Fibroblast of peridontal ligament (primary cell): ENCODE measurements around the gene NOPCHAP1.
"Not testable (repeated sequence)": the region's sequence is repeated elsewhere in the genome, so short reads cannot be mapped to it uniquely, and the experiment has no call there.

Experiments
- DNase-seq: peaks from one replicate; pipeline ENCODE4 v3.0.0-alpha.2; 2010; ENCODE audit errors: extremely low read depth

Gene NOPCHAP1

GRCh38 chr12:104964856-104965205 lies 21.3 kb upstream of the NOPCHAP1 start:
- no peak for DNase-seq

DNA sequence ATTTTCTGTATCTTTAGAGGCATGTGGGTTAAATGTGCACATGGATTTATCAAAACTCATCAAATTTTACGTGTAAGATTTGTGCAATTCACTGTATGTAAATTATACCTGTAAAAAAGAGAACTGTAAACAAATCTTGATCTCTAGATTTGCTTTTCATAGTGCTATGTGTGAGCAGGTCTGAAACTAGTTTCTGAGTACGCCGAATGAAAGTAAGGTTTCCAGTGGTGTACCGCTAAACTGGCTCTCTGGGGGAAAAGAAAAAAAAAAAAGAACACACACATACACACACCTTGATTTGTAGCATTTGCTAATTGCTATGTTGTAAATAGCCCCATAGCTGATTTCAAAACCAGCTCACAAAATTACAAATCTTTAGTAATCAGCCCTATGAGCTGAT lies 19.4 kb upstream of the NOPCHAP1 start:
- DNase-seq, result no peak

DNA sequence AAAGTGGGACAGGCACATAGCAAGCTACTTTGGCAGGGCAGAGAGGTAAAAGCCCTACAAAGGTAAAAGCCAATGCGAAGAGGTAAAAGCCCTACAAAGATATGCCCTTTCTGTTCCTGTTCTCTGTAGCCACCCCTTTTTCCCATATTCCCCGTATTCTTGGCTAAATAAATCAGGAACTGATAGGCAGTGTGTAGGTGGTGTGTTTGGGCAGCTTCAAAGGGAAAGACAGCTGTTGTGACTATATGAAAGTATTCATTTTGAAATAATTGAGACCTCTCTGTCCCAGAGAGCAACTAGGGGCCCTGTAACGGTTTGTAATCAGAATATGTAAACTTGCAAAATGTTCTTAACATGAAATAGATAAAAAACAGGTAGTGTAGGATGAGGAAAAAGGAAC lies 16.8 kb upstream of the NOPCHAP1 start:
- no peak for DNase-seq

DNA sequence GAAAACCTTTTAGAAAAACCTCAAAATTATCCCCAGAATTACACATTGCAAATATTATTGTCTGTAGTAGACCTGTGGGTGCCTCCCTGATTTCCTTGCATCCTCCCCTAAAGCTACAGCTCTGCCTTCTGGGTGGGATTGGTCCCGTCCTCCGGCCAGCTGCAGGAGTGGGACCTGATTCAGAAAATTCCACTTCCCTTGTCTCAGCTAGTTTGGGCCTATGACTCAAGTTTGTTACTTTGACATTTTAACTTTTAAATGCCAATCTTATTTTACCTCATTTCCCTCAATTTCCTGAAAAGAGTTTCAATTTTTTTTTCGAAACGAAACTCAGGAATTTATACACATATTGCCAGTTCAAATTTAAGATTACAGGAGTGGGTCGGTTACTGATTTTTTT lies 14.8 kb upstream of the NOPCHAP1 start:
- DNase-seq, result no peak

DNA sequence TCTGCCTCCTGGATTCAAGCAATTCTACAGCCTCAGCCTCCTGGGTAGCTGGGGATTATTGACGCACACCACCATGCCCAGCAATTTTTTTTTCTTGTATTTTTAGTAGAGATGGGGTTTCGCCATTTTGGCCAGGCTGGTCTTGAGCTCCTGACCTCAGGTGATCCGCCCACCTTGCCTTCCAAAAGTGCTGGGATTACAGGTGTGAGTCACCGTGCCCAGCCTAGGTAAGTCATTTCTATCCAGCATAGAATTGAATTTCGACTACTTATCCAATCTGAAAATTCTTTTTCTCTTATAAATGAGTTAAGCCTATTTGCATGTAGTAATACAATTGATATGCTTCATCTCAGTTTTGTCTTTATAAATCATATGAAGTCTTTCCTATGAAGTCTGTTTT lies 12.9 kb upstream of the NOPCHAP1 start:
- DNase-seq, result no peak

DNA sequence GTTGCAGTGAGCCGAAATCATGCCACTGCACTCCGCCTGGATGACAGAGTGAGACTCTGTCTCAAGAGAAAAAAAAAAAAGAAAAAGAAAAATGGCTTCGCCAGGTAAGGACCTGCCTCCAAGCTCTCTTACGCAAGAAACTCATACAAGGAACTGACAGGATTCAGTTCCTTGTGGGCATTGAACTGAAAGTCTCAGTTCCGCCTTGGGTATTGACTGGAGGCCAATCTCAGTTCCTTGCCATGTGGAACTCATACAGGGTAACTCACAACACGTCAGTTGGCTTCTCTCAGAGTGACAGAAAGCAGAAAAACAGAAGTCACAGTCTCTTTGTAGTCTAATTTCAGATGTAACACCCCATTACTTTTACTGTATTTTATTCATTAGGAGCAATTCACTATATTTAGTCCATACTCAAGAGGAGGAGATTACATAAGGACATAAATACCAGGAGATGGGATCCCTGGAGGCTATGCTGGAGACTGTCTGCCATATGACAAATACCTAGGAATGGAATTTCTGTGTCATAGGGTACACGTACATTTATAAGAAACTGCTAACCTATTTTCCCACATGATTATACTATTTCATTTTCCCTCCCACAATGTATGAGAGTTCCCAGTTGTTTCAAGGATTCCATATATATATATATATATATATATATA lies 11.4 kb upstream of the NOPCHAP1 start:
- DNase-seq, result no peak

GRCh38 chr12:104975587-104976343 lies 10.4 kb upstream of the NOPCHAP1 start:
- peak; percentile 72 for DNase-seq

GRCh38 chr12:104976703-104977102 lies 9.4 kb upstream of the NOPCHAP1 start:
- DNase-seq, result no peak

DNA sequence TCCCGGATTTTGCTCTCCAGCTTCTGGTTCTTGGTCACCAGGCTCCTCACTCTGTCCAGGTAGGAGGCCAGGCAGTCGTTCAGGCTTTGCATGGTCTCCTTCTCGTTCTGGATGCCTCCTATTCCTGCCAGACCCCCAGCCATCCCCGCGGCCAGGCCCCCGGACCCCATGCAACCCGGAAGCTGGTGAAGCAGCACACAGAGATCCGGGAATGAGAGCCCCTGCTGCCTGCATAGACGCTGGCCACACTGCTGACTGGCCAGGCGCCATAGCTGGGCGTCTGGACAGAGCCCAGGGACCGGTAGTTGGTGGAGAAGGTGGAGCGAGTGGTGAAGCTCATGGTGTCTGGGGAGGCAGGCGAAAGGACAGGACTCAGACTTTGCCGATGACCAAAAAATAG lies 8.4 kb upstream of the NOPCHAP1 start:
- not testable (repeated sequence) for DNase-seq

DNA sequence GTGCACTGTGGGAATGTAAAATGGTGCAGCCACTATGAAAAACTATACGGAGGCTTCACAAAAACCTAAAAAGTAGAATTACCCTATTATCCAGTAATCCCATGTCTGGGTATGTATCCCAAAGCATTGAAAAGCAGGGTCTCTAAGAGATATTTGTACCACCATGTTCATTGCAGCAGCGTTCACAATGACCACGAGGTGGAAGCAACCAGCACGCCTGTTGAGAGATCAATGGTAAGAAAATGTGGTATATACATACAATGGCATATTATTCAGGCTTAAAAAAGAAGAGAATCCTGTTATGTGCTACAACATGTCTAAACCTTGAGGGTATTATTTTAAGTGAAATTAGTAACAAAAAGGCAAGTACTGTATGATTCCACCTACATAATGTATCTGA lies 910 bp upstream of the NOPCHAP1 start:
- no peak for DNase-seq

GRCh38 chr12:104990950-104991349 lies 4.8 kb downstream of the NOPCHAP1 start:
- DNase-seq, result no peak

DNA sequence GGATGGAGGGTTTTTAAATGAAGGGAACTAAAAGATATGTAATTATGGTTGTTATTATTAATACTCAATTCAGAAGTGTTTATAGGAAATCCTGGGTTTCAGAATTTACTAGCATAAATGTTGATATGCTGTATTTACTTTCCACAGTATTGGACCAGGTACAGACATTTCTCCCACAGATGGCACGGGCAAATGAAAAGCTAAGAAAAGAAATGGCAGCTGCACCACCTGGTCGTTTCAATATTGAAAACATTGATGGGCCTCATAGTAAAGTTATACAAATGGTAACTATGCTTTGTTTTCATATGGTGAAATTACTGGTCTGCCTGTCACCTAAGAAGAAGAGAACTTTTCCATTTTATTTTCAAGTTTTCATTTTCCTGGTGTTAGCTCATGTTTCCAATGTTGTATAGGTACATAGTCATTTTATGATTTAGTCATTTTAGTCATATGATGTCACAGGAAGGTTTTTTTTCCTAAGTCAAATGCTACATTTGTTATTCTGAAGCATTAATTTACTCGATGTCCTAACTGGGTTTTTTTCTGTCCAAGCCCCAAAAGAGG lies 5.5 kb downstream of the NOPCHAP1 start:
- no peak for DNase-seq

DNA sequence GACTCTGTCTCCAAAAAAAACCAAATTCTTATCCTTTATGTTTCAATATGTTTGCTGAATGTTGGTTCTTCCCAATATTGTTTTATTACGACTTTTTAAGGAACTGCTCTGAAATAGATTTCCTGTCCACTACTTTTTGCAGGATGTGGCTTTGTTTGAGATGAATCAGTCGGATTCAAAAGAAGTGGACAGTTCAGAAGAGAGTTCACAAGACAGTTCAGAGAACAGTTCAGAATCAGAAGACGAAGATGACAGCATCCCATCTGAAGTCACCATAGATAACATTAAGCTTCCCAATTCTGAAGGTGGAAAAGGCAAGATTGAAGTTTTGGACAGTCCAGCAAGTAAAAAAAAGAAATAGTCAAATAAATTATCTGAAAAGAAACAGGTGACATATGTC lies 8.2 kb downstream of the NOPCHAP1 start:
- no peak for DNase-seq

DNA sequence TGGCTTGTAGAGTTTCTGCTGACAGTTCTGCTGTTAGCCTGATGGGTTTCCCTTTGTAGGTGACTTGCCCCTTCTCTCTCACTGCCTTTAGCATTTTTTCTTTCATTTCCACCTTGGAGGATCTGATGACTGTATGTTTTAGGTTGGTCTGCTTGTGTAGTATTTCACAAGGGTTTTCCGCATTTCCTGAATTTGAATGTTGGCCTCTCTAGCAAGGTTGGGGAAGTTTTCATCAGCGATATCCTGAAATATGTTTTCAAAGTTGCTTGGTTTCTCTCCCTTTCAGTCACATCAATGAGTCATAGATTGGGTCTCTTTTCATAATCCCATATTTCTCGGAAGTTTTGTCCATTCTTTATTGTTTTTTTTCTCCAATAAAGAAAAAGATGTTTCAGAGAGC lies 11.4 kb downstream of the NOPCHAP1 start:
- DNase-seq, result no peak

DNA sequence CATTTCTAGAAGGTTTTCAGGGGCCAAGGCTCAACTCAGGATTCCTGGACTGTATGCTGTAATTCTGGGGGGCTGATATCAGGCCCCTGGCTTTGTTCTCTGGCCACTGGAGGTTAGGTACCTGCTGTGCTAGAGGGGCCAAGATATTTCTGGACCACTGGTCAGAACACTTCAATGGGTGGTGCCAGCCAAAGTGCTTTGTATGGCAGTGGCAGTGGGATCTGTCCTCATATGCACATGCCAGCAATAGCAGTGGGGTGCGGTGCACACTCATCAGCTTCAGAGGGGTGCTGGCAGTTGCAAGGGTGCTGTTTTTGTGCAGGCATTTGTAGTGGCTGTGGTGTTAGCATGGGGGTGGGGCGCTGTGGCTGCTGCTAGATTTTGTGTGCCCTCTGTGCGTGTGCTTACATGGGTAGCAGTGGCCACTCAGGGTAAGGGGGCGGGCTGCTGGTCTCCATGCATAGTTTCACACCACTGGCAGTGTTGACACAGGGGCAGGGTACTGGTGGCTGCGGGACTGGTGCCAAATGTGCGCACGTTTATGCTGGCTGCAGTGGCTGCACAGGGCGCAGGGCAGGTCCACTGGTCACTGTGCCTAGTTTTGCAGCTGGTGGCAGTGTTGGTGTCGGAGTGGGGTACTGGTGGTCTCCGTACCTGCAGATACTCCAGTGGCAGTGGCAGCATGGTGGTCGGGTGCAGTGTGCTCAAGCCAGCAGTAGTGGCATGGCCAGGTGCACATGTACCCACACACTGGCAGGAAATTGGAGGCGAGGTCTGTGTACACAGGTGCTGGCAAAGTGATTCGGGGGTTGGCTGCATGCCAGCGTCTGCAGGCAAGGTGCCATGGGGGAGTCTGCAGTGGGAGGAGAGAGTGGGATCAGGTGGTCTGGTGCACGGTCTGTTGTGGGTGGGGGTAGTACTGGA lies 12.6 kb downstream of the NOPCHAP1 start:
- DNase-seq, result no peak

DNA sequence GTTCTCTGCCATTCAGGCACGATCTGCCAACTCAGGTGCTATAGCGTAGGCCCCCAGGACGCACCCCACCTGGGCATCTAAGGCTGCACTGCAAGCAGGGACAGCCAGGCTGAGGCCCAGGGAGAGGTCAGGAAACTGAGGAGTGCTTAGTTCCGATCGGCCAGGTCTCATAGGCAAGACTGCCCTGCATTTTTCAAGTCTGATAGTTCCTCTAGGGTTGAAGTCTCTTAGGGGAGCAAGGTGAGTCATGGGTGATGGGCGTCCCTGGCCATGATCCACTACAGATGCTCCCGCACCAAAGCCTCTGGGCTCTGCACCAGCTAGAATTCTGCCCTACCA lies 13.2 kb downstream of the NOPCHAP1 start:
- DNase-seq, result no peak

- no peak for DNase-seq
These were observed 15.4 kb downstream of the NOPCHAP1 start for GRCh38 chr12:105001476-105001875.

DNA sequence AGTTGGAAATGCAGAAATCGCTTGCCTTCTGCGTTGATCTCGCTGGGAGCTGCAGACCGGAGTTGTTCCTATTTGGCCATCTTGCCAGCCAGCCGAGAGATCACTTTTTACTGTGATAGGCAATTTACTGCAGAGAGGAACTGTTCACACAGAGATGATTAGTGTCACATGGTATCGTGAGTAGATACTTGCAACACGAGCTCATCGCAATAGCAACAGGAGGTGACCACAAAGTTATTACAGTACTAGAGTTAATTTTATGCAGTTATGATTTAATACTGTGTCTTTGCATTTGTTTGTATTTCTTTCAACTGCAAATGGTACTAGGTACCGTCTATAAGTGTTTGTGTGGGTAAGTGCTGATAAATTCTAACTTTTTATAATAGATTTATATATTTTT lies 27.8 kb downstream of the NOPCHAP1 start:
- no peak for DNase-seq

- no peak for DNase-seq
These were observed 28.5 kb downstream of the NOPCHAP1 start for GRCh38 chr12:105014603-105015002.

- DNase-seq, result no peak
These were observed 29.4 kb downstream of the NOPCHAP1 start for GRCh38 chr12:105015543-105015942.

GRCh38 chr12:105018012-105018411 lies 31.9 kb downstream of the NOPCHAP1 start:
- DNase-seq, result no peak

- DNase-seq, result no peak
These were observed 32.7 kb downstream of the NOPCHAP1 start for GRCh38 chr12:105018776-105019175.
